HL-60/S4 (cell line): ENCODE measurements around the gene KIAA1328.
"Not testable (repeated sequence)": the region's sequence is repeated elsewhere in the genome, so short reads cannot be mapped to it uniquely, and the experiment has no call there.

Experiments used
- in situ Hi-C: fragments of 300-500 bp; cut with MboI; formaldehyde crosslinking; loops from 2 replicates; pipeline ENCODE4 v1.14.3; 2022; ENCODE audit warnings: low sequenced_read_pairs

Gene KIAA1328

GRCh38 chr18:36821681-36822080 is 7.2 kb upstream of the KIAA1328 start:
- in situ Hi-C loops, result no loop called here

GRCh38 chr18:36825526-36825925 is 3.4 kb upstream of the KIAA1328 start:
- in situ Hi-C loops, result no loop called here

- in situ Hi-C loops, result no loop called here
Observed at GRCh38 chr18:36826556-36826955, 2.4 kb upstream of the KIAA1328 start.

- in situ Hi-C loops, result no loop called here
Observed at GRCh38 chr18:36828157-36828629, 734 bp upstream of the KIAA1328 start.

- in situ Hi-C loops, result no loop called here
Observed at GRCh38 chr18:36829362-36830157, 633 bp downstream of the KIAA1328 start.

GRCh38 chr18:36830158-36830495 is 1.2 kb downstream of the KIAA1328 start:
- in situ Hi-C loops, result no loop called here

GRCh38 chr18:36831139-36831538 is 2.2 kb downstream of the KIAA1328 start:
- in situ Hi-C loops, result no loop called here

- in situ Hi-C loops, result no loop called here
Observed at GRCh38 chr18:36833120-36833519, 4.2 kb downstream of the KIAA1328 start.

- in situ Hi-C loops, result no loop called here
Observed at GRCh38 chr18:36835927-36836326, 7.0 kb downstream of the KIAA1328 start.

GRCh38 chr18:36839835-36840234 is 10.9 kb downstream of the KIAA1328 start:
- in situ Hi-C loops, result no loop called here

GRCh38 chr18:36843199-36843598 is 14.3 kb downstream of the KIAA1328 start:
- in situ Hi-C loops, result no loop called here

GRCh38 chr18:36843784-36844183 is 14.9 kb downstream of the KIAA1328 start:
- in situ Hi-C loops, result no loop called here

GRCh38 chr18:36848609-36849008 is 19.7 kb downstream of the KIAA1328 start:
- in situ Hi-C loops, result no loop called here

GRCh38 chr18:36849288-36850006 is 20.5 kb downstream of the KIAA1328 start:
- in situ Hi-C loops, result no loop called here

GRCh38 chr18:36850527-36851201 is 21.7 kb downstream of the KIAA1328 start:
- in situ Hi-C loops, result no loop called here

GRCh38 chr18:36851202-36851590 is 22.3 kb downstream of the KIAA1328 start:
- in situ Hi-C loops, result no loop called here

GRCh38 chr18:36856815-36857214 is 27.9 kb downstream of the KIAA1328 start:
- in situ Hi-C loops, result no loop called here

GRCh38 chr18:36862182-36862581 is 33.3 kb downstream of the KIAA1328 start:
- in situ Hi-C loops, result no loop called here

GRCh38 chr18:36867056-36867455 is 38.1 kb downstream of the KIAA1328 start:
- in situ Hi-C loops, result no loop called here

GRCh38 chr18:36871801-36872200 is 42.9 kb downstream of the KIAA1328 start:
- in situ Hi-C loops, result no loop called here

- in situ Hi-C loops, result no loop called here
Observed at GRCh38 chr18:36872329-36872728, 43.4 kb downstream of the KIAA1328 start.

- in situ Hi-C loops, result not testable (repeated sequence)
Observed at GRCh38 chr18:36873826-36874225, 44.9 kb downstream of the KIAA1328 start.
